Panc1 (cell line): ENCODE data around the gene WDR70. TPM values are rescaled to one million over a fixed set of nuclear protein-coding genes. Genes with fewer than 3 reads are reported as not detected.
"Not testable (repeated sequence)": the region's sequence is repeated elsewhere in the genome, so short reads cannot be mapped to it uniquely, and the experiment has no call there.

ENCODE experiments used
- ATAC-seq: fragments of 200-7000 bp; cut with Tn5 transposase; 2 replicates; pipeline ENCODE4 v1.9.1; 2020; ENCODE audit warnings: mild to moderate bottlenecking, moderate library complexity
- BruUV-seq: library from RNA; stranded (reverse); fragments of 400-500 nt; replicated peaks from 2 replicates; lab custom pipeline; 2021; lab: Mats Ljungman, UMichigan
- CTCF ChIA-PET: fragments of 300-600 bp; sonication (Branson Sonifier 250); formaldehyde crosslinking; loops from one replicate; lab custom pipeline; 2022; ENCODE audit warnings: antibody characterized with exemption; lab: Charles Lee
- POLR2A ChIA-PET: fragments of 300-600 bp; sonication (Branson Sonifier 250); formaldehyde crosslinking; loops from one replicate; lab custom pipeline; 2022; ENCODE audit warnings: antibody characterized with exemption; lab: Charles Lee
- DNase-seq: peaks from one replicate; pipeline ENCODE4 v3.0.0-alpha.2; 2010; ENCODE audit warnings: low read depth, low spot score
- H3K27ac ChIP-seq: 2 replicates; pipeline ENCODE4 v1.5.1; 2011; ENCODE audit warnings: mild to moderate bottlenecking, low read length, inconsistent platforms
- H3K27me3 ChIP-seq: fragments of 200-500 bp; sonication (Bioruptor generic); 2 replicates; pipeline ENCODE4 v1.6.0; 2014; ENCODE audit warnings: low read length, inconsistent platforms; ENCODE audit not compliant: control insufficient read depth, insufficient read depth
- H3K36me3 ChIP-seq: fragments of 200-500 bp; sonication (Bioruptor generic); 2 replicates; pipeline ENCODE4 v1.5.1; 2014; ENCODE audit warnings: inconsistent platforms, mild to moderate bottlenecking, low read length, moderate library complexity; ENCODE audit not compliant: control insufficient read depth, insufficient read depth
- H3K4me1 ChIP-seq: 2 replicates; pipeline ENCODE4 v1.5.1; 2011; ENCODE audit warnings: inconsistent platforms, mild to moderate bottlenecking, low read length, moderate library complexity; ENCODE audit not compliant: control insufficient read depth, insufficient read depth
- H3K4me3 ChIP-seq, 2 experiments: 2 replicates each; pipeline ENCODE4 v1.5.1; 2011 to 2012; ENCODE audit warnings: low read depth in 2 of 2, low read length in 2 of 2, mild to moderate bottlenecking in 2 of 2, inconsistent platforms in 1 of 2, moderate library complexity in 1 of 2
- H3K9me3 ChIP-seq: fragments of 200-500 bp; sonication (Bioruptor generic); 2 replicates; pipeline ENCODE4 v1.5.1; 2014; ENCODE audit warnings: low read depth, mild to moderate bottlenecking, inconsistent platforms, low read length, moderate library complexity; ENCODE audit not compliant: control insufficient read depth, insufficient read depth
- CTCF ChIP-seq: fragments of 450-650 bp; IDR thresholded peaks from 2 replicates; pipeline ENCODE4 v1.5.1; 2017; ENCODE audit warnings: mild to moderate bottlenecking
- POLR2AphosphoS5 ChIP-seq: IDR thresholded peaks from 2 replicates; pipeline ENCODE4 v1.6.1; 2012; ENCODE audit warnings: mild to moderate bottlenecking, low read depth, low read length, moderate library complexity
- REST ChIP-seq, 2 experiments: IDR thresholded peaks; 2 replicates each; pipeline ENCODE4 v1.6.1; 2011 to 2012; ENCODE audit warnings: low read depth in 2 of 2, control low read depth in 1 of 2, low read length in 1 of 2, mild to moderate bottlenecking in 1 of 2, moderate library complexity in 1 of 2; ENCODE audit not compliant: insufficient read depth in 1 of 2
- SIN3A ChIP-seq: IDR thresholded peaks from 2 replicates; pipeline ENCODE4 v1.6.1; 2012; ENCODE audit warnings: low read depth, mild to moderate bottlenecking, low read length, moderate library complexity, borderline replicate concordance; ENCODE audit not compliant: insufficient read depth
- TCF7L2 ChIP-seq: IDR thresholded peaks from 2 replicates; pipeline ENCODE4 v1.6.1; 2011; ENCODE audit warnings: mild to moderate bottlenecking, low read depth, low read length, inconsistent platforms
- in situ Hi-C: cut with HindIII; loops from 2 replicates; pipeline ENCODE4 v1.10.0; 2016; ENCODE audit warnings: low sequenced_read_pairs, low pct_unique_long_range_greater_than_20kb
- intact Hi-C: fragments of 100-400 bp; cut with micrococcal nuclease; formaldehyde crosslinking; loops from one replicate; pipeline ENCODE4 v1.10.0; 2022; ENCODE audit not compliant: unreplicated experiment
- total RNA-seq: library from RNA; stranded (reverse); gene quantifications from one replicate; pipeline ENCODE4 v1.2.1, GENCODE V29; 2021; ENCODE audit not compliant: unreplicated experiment

The WDR70 gene
- total RNA-seq, 1 experiment from 2014 or later = 29.5 TPM

- POLR2A ChIA-PET = no interaction called here
- in situ Hi-C loops = no loop called here
Measured at GRCh38 chr5:37582202-37582601, 203.1 kb downstream of the WDR70 start.

GRCh38 chr5:37593292-37593691, 214.2 kb downstream of the WDR70 start:
- H3K27me3 ChIP-seq, intact Hi-C loops: not testable (repeated sequence)

More at GRCh38 chr5:37582202-37582601, 203.1 kb downstream of the WDR70 start:
- BruUV-seq = no TSS peak
- intact Hi-C loops = no loop called here
- H3K27me3 ChIP-seq = no peaks in the 10 kb centered on the region
- no peaks in the 10 kb centered on the region for H3K36me3 ChIP-seq
- no peak for TF ChIP-seq SIN3A
- no peak for TF ChIP-seq POLR2AphosphoS5
- TF ChIP-seq CTCF = no peak
- TF ChIP-seq REST (IDR thresholded peaks at IDR 0.05; ENCODE audit: insufficient read depth in 1 of 2, low read depth in 2 of 2, low read length in 1 of 2) = no peak
- no peak for TF ChIP-seq TCF7L2
- no peaks in the 10 kb centered on the region for H3K9me3 ChIP-seq
- ATAC-seq (no peak), DNase-seq (no peak)
- H3K4me1 ChIP-seq = no peaks in the 10 kb centered on the region
- H3K27ac ChIP-seq = no peak overlapping the region
- no peak overlapping the region for H3K4me3 ChIP-seq
- CTCF ChIA-PET = no interaction called here

DNA sequence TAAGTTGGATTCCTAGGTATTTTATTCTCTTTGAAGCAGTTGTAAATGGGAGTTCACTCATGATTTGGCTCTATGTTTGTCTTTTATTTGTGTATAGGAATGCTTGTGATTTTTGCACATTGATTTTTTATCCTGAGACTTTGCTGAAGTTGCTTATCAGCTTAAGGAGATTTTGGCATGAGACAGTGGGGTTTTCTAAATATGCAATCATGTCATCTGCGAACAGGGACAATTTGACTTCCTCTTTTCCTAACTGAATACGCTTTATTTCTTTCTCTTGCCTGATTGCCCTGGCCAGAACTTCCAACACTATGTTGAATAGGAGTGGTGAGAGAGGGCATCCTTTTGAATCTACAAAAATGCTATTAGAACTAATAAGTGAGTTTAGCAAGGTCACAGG, 215.7 kb downstream of the WDR70 start:
- BruUV-seq, H3K4me1 ChIP-seq, H3K27ac ChIP-seq, DNase-seq, intact Hi-C loops, CTCF ChIA-PET, POLR2A ChIA-PET, H3K36me3 ChIP-seq, H3K27me3 ChIP-seq, in situ Hi-C loops, H3K9me3 ChIP-seq, ATAC-seq, H3K4me3 ChIP-seq: not testable (repeated sequence)

More at GRCh38 chr5:37593292-37593691, 214.2 kb downstream of the WDR70 start:
- H3K4me1 ChIP-seq, BruUV-seq, H3K4me3 ChIP-seq, H3K9me3 ChIP-seq, CTCF ChIA-PET, ATAC-seq, H3K36me3 ChIP-seq, in situ Hi-C loops, DNase-seq, H3K27ac ChIP-seq, POLR2A ChIA-PET: not testable (repeated sequence)
